Measurements from ENCODE around the gene ATXN7L2.

ATXN7L2 gene

DNA sequence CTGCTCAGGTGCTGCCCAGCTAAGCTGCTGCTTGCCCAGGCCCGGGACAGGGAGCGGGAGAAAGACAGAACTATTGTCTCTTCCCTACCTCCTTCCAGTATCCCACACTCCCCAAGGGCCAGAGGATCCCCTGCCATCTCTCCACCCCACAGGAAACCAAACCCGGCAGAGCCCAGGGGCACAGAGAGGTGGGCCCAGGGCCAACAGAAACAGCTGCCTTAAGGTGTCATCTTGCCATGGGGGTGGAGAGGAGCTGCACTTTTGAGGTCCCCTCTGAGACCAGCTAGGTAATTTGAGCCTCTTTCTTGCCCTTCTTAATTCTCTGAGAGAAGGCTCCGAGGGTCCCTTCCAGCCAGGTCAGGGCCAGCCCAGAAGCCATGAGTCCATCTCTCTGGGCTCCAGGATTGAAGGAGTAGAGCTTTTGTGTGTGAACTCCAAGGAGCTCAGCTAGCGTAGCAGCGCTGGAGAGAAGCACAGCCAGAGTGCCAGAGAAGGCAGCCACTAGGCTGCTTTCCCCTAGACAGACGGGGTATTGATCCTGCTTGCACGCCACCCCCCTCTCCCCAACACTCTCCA lies 46.3 kb downstream of the ATXN7L2 start:
- DNase-seq, result no peak

DNA sequence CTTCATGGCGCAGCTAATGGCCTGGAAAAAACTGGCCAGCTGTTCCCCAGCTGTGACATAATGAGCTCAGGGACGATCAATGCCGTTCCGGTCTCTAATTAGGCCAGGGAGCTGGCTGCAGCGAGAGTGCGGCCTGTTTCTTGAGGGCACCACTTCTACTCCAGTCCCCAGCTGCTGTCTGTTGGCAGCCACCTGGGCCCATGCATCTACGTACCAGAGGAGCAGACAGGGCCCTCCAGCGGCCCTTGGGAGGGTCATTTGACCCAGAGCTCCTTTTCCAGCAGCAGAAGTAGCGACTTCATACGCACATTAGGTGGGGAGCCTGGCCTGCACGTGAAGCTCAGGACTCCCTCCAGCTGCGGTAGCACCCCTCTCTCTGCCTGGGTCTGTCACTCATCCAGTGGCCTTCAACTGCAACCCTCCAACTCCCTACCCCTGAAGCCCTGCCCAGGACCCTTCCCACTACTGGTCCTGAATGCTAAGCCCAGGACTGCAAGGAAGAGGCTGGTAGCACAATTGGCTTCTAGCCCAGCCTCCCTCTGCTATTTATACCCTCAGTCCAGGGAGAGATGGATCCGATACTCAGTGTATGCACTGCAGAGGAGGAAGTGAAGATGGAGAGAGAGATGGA lies 46.9 kb downstream of the ATXN7L2 start:
- no peak for DNase-seq

DNA sequence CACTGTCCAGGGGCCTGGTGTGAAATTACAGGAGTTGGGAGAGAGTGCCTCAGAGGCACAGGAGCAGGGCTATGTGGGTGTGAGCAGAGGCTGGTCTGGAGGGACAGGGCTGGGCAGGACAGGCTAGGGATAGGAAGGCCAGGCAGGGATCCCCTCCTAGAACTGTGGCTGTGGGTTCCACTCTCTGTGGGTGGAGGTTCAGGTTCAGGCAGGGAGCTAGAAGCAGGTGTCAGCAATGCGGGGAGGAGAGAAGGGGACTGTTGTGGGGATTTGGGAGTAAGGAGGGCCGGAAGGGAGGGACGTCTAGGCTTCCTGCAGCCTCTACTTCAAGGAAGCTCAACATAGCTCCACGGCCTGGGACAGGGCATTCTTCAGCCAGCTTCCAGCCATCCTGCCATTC lies 47.7 kb downstream of the ATXN7L2 start:
- DNase-seq, result no peak

DNA sequence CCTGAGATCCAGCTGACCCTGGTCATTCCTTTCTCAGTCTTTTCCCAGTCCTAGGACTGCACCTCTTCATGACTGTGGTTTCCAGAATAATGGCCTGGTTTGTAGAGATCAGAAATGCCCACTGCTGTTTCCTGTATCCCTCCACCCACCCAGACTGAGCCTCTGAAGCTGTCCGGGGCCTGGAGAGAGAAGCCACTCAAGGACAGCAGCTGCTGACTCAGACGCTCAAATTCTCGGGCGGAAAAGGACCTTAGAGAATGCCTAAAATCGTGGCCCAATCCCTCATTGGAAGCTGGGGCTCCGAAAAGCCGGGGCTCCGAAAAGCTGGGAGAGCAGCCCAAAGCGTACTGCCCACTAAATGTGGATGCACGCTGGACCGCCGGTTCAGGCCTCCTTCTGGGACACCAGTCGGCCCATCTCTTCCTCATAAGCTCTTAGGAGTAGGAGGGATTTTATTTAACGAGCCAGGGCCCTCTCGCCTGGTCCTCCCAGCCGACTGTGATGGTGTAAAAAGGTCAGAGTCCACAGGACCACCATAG lies 48.2 kb downstream of the ATXN7L2 start:
- DNase-seq, result no peak

DNA sequence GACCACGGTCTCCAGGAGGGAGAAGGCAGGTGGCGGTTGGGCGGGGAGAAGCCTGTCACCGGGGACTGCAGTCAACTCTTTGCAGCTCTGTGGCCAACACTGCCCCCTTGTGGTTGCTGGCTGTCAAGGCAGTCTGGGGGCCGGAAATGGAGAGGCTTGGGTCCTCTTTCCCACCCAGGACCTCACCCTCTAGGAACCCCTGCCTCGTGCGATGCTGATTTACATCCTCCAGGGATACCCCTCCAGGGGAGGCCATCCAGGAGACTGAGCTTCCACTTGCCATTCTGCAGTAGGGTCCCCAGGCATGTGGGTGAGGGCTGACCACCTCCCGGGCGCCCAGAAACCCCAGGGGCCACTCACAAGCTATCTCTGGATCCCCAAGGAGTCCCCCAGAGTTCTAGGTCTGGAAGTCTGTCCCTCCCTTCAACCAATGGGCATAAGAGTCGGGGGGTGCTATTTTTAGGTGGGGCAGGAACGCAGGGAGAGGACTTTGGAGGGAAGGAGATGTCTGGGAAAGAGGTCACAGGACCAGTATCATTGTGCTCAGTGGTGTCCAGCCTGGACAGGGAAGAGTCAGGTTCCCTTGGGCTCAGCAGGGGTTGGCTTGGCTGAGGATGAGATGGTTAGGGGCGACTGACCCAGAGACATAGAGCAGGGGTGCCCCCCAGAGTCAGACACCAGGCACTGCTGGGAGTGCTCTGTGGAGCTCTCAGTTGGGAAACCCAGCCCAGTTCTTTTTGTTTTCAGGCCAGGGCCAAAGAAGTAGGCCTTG lies 48.8 kb downstream of the ATXN7L2 start:
- peak; percentile 87 for DNase-seq

DNA sequence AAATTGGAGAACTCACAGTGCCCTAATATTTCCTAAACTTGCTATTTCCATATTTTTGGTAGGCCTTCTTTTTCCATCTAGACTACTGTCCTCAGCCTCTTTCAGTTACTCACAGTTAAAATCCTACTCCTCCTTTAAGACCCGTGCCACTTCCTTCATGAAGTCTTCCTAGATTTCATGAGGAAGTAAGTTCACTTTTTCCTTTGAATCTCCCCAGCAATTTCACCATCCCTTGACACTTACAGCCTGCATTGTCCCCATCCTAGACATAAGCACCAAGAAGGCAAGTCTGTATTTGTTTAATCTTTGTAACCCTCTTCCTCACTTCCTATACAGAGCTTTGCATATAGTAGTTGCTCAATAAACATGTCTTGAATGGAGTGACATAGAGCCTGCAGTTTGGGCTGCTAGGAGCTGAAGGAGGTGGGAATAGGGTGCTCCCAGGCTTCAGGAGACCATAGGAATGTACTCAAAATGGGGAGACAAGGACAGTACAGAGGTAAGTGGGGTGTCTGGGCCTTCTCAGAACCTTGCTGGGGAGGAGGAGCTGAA lies 50.7 kb downstream of the ATXN7L2 start:
- no peak for DNase-seq

DNA sequence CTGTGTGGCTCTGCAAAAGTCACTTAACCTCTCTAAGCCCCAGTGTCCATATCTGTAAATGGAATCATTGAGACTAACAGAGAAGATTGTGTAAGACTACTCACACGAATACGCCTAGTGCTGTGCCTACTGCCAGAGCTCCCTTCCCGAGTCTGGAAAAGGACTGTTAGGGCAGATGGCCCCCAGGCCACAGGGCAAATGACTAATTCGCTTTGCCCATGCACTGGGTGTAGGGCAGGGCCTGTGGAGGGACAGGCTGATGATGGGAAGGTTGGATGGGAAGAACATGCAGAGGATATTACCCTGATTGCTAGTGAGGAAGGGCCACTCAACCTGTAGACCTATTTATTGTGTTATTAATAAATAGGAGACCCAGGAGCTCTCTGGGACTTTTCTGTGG lies 51.8 kb downstream of the ATXN7L2 start:
- DNase-seq, result no peak

DNA sequence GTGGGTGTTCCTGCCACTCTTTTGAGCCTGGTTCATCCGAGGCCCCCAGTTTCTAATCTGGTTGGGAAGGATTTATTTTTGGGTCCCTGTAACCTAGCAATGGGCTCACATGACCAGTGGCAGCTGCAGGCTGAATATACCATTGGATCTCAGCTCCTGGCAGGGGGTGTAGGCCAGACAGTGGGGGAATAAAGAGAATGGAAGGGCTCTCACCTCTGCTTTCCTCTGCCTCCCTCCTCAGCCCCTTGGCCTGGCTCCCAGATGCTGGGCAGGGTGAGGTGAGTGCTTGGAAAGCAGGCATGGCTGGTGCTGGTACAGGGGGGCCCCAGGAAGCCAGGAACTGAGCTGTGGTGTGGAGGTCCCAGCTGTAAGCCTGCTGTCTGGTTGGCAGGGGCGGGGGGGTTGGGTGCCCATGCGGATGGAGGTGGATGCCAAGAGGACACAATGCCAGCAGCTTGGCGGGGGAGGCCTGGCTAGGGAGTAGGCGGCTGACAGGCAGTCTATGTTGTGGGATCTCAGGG lies 52.3 kb downstream of the ATXN7L2 start:
- DNase-seq, result peak; percentile 63

DNA sequence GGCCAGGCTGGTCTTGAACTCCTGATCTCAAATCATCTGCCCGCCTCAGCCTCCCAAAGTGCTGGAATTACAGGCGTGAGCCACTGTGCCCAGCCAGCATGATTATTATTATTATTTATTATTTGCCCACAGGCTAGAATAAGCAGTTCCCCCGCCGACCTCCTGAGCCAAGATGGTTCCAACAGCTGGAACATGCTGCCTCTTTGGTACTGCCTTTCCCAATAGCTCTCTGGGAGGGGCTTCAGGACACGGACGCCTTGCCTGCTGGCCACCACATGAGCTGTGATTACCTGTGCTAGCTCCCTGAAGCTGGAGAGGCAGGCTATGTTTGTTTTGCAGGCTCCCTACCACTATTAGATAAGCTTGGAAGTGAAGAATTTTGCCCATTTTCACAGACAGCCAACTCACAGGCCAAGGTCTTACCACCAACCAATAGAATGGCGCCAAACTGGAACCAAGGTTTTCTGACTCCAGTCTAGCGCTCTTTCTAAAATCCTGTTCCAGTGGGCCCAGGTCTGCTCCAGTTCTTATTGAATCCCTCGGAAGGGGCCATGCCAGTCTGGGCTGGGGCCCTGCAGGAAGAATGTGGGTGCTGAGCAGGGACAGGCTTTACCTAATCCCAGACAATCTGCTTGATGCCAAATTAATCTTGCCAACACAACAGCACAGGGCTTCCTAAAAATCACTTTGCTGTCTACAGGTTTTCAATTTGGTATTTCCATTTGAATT lies 53.9 kb downstream of the ATXN7L2 start:
- no peak for DNase-seq

DNA sequence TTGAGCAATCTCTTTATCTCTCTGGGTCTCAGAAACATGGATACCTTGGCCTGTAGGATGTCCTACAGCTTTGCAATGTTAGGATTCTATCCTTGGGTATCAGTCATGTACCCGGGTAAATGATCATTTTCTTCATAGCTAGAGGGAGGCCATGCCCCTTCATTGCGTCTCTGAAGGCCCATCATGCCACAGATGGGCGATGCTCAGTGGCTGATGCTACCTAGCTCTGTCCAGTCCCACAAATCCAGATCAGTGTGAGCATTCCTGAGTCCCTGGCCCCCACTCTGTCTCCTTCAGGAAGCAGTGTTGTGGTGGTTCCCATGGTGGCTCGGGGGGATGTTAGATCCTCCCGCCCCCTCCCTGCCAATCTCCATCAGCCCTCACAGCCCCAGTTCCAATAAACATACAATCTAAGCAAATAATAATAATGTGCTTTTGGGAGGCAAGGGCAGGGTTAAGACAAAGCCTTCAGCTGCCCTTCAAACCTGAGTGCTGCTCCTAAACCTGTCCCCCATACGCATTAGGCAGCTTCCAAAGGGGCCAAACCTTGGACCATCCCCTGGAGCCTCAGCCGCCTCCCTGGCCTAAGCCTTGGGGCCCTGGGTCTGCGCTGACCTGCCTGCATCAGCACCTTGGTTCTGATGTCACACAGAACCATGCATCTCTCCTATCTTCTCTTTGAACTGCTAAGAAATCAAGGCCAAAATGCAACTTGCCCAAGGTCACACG lies 55.3 kb downstream of the ATXN7L2 start:
- DNase-seq, result no peak

DNA sequence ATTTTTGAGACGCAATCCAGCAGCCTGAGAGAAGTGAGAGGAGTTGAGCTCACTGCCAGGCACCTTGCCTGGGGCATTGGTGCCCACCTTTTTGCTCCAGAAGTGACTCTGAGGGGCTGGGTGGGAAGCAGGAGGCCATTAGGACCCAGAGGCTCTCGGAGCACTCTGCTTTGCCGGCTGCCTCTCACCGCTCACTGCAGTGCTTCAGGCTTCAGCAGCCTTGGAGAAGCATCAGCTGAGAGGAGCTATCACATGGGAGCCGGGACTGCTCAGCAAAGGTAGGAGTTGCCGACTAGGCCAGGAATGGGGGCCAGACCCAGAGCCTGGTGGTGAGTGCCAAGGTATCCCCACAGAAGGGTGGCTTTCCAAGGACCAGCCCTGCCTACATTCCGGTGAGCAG lies 56.0 kb downstream of the ATXN7L2 start, which contains the start of gene GPR61:
GPR61 (plus strand) TSS at position 197 of the 400 bp plus-strand sequence. CDS start 3,151 bp downstream, outside the sequence.
- DNase-seq, result no peak

DNA sequence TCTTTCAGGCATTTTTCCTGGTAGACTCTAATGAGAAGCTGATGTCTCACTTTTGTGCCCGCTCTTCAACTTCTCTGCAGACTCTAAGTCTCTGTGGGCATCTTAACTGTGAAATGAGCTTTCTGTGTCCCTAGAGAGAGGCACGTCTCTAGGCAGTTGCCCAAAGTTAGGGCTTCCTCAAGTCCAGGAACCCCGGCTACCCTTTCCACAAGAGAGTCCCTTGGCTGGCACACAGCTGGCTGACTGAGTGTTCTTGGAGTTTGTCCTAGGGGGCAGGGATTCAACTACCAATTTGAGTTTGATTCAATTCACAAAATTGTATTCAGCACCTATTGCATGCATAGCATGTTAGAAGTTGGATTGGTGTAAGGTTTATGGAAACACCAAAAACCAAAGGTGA lies 57.4 kb downstream of the ATXN7L2 start:
- DNase-seq, result no peak
